ENCODE results near the gene NOP58.
A peak's percentile ranks its signal among the peaks of the same experiment; 100 is the strongest.
"Not testable (repeated sequence)": the region's sequence is repeated elsewhere in the genome, so short reads cannot be mapped to it uniquely, and the experiment has no call there.

Gene NOP58, protein sequence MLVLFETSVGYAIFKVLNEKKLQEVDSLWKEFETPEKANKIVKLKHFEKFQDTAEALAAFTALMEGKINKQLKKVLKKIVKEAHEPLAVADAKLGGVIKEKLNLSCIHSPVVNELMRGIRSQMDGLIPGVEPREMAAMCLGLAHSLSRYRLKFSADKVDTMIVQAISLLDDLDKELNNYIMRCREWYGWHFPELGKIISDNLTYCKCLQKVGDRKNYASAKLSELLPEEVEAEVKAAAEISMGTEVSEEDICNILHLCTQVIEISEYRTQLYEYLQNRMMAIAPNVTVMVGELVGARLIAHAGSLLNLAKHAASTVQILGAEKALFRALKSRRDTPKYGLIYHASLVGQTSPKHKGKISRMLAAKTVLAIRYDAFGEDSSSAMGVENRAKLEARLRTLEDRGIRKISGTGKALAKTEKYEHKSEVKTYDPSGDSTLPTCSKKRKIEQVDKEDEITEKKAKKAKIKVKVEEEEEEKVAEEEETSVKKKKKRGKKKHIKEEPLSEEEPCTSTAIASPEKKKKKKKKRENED

GRCh38 chr2:202265467-202266277 is at the start of gene NOP58:
Gene NOP58 (plus strand): TSS chr2:202265763. CDS start chr2:202265942, 179 bp downstream.
- peak; percentile 96 for DNase-seq (ENCODE audit: low read depth, low spot score)

- DNase-seq (ENCODE audit: low read depth, low spot score): peak; percentile 27
Measured at GRCh38 chr2:202221873-202222272, 43.7 kb upstream of the NOP58 start.

GRCh38 chr2:202237787-202238233 is 27.8 kb upstream of the NOP58 start:
- peak; percentile 68 for DNase-seq (ENCODE audit: low read depth, low spot score)

DNA sequence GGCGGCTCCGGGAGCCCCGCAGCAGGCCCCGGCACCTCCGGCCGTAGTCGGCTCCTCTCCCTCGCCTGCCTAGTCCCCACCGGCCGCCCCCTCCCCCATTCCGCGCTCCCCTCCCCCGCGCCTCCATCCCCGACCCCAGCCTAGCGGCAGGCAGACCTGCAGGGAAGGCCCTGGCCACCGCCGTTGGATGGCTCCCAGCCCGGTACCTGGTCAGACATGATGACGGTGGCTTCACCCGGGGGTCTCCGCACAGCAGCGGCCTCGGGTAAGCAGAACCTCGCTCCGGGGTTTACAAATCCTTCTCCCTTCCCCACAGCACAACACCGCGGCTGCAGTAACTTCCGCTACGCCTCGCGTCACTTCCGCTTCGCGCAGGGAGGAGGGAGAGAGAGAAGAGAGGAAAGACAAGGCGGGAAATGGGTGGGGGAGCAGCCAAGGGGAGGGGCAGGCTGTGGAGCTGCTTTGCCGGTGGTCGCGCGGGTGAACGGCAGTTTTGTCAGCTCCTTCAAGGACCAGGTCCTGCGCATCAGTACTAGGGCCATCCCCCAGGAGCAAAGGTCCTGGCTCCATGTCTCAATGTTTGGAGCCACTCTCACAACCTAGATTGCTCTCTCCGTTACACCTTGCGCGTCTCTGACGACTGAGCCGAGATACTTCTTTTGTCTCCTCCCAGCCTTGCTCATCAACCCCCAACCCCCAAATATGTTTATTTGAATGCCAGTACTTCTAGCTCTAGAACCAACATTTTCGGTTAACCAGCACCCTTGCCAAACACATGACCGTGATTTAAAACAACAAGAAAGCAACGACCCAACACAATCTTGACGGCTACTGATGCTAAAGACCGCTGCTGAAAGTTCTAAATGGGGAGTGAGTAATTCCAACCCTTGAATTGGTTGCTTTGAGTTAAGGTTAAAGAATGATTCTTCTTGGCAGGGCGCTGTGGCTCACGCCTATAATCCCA is 27.0 kb upstream of the NOP58 start, which contains the start of gene SUMO1:
SUMO1 (minus strand) TSS at position 364 of the 964 bp plus-strand sequence; CDS start at position 218, 146 bp downstream.
- DNase-seq (ENCODE audit: low read depth, low spot score): peak; percentile 97

GRCh38 chr2:202247710-202248109 is 17.9 kb upstream of the NOP58 start:
- DNase-seq (ENCODE audit: low read depth, low spot score): not testable (repeated sequence)

DNA sequence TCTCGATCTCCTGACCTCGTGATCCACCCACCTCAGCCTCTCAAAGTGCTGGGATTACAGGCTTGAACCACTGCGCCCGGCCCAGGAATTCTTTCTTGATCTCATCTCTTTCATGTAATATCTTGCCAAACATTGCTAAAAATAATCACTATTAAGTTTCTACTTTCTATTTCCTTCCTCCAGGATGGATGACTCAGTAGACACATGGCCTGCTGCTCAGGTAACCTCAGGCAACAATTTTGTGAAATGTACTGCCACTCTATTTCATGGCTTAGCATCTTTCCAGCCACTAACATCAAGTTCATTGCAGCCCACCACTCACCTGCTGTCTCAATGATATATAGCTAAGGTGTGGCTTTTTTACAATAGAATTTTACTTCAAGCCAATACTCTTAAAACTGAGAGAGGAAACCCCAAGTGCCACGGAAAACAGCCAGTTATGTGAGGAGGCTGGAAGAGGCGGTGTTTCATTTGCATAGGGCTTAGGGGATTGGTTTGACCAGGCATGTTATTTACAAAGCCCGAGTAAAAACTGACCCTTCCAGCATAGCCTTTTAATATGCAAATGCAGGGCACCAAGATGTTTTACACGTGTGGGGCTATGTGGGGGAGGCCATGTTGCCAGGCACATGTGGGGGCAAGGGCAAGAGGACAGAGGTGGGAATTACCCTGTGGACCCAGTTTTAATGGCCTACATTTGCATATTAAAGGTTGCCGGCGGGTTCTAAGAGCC is 15.9 kb upstream of the NOP58 start:
- DNase-seq (ENCODE audit: low read depth, low spot score): peak; percentile 90

- no peak for DNase-seq (ENCODE audit: low read depth, low spot score)
Measured at GRCh38 chr2:202251494-202251893, 14.1 kb upstream of the NOP58 start.

DNA sequence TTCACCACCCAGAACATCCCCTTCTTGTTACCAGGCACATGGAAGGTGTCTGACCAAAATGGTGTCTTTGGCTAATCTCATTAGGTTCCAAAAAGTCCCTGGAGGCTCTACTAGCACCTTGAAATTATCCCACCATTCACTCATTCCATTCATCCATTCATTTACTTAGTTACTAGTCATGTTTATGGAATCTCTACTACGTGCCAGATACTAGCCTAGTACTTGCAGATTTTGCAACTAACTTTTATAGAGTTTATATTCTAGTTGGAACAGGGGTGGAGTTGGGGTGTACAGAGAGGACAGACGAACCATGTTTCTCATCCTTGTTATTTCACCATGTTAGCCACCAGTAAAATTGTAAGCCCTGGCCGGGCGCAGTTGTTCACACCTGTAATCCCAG is 4.0 kb upstream of the NOP58 start:
- DNase-seq (ENCODE audit: low read depth, low spot score): no peak

GRCh38 chr2:202267495-202267894 is 1.9 kb downstream of the NOP58 start:
- no peak for DNase-seq (ENCODE audit: low read depth, low spot score)

GRCh38 chr2:202269585-202269984 is 4.0 kb downstream of the NOP58 start:
- DNase-seq (ENCODE audit: low read depth, low spot score): peak; percentile 53

GRCh38 chr2:202270487-202270886 is 4.9 kb downstream of the NOP58 start:
- DNase-seq (ENCODE audit: low read depth, low spot score): peak; percentile 38

GRCh38 chr2:202276078-202276720 is 10.6 kb downstream of the NOP58 start:
- DNase-seq (ENCODE audit: low read depth, low spot score): not testable (repeated sequence)

GRCh38 chr2:202278036-202278760 is 12.6 kb downstream of the NOP58 start:
- DNase-seq (ENCODE audit: low read depth, low spot score): no peak

- no peak for DNase-seq (ENCODE audit: low read depth, low spot score)
Measured at GRCh38 chr2:202278944-202279343, 13.4 kb downstream of the NOP58 start.

- DNase-seq (ENCODE audit: low read depth, low spot score): no peak
Measured at GRCh38 chr2:202286595-202286994, 21.0 kb downstream of the NOP58 start.

DNA sequence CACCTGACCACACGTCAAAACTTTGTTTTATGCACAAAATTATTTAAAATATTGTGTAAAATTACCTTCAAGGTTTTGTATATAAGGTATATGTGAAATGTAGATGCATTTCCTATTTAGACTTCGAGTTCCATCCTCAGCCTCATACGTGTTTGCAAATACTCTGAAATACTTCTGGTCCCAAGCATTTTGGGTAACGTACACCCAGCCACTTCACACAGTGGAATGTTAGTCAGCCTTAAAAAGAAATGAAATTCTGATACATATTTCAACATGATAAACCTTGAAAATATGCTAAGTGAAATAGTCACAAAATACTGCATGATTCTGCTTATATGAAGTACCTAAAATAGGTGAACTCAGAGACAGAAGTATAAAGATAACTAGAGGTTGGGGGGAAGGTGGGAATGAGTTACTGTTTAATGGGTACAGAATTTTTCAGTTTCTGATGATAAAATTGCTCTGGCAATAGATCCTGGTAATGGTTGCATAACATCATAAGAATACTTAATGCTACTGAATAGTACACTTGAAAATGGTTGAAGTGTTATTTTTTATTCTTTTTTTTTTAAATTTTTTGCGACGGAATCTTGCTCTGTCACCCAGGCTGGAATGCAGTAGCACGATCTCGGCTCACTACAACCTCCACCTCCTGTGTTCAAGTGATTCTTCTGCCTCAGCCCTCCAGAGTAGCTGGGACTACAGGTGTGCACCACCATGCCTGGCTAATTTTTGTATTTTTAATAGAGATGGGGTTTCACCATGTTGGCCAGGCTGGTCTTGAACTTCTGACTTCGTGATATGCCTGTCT is 24.0 kb downstream of the NOP58 start:
- no peak for DNase-seq (ENCODE audit: low read depth, low spot score)

DNA sequence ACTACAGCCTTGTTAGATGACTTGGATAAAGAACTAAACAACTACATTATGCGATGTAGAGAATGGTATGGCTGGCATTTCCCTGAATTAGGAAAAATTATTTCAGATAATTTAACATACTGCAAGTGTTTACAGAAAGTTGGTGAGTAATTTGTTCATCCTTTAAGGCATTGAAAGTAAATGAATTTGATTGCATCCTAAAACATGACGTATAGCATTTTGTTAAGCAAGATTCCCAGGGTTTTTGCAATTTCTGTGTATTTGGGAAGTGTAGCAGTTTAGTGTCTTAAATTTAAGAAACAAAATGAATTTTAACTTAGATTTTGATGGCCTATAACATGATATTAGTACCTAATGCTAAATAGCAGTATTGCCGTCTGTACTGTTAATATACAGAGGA is 24.8 kb downstream of the NOP58 start:
- DNase-seq (ENCODE audit: low read depth, low spot score): no peak

DNA sequence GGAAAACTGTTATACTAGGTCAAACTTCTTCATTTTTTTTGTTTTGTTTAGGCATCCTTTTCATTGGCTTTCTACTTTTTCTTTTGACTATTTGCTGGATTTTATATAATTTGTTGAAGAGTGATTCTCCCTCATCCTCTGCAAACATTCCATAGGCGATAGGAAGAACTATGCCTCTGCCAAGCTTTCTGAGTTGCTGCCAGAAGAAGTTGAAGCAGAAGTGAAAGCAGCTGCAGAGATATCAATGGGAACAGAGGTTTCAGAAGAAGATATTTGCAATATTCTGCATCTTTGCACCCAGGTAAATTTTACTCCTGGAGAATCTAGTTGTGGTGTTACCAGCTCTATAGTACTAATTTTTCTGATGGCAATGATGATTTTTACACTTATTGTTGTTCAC is 25.4 kb downstream of the NOP58 start:
- DNase-seq (ENCODE audit: low read depth, low spot score): no peak

Data from ELF-1 (cell line).